ENCODE results near the gene PRR15L. TPM values are rescaled to one million over a fixed set of nuclear protein-coding genes. Genes with fewer than 3 reads are reported as not detected.

PRR15L gene
- total and polyA plus RNA-seq, 2 of the 4 experiments (the other 2 are of a cell fraction), result not detected

DNA sequence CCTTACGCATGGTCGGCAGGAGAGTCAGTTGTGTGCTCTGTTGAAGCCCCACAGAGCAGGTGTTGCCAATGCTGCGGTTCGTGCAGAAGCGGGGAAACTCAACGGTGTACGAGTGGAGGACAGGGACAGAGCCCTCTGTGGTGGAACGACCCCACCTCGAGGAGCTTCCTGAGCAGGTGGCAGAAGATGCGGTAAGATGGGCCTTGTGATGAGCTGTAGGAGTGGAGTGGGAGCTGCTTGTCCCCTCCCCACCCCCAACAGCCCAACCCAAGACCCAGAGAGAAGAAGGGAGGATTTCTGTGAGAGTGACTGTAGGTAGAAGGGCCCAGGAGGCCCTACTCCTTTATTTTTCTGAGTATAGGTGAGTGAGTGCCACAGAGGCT, 18.1 kb upstream of the PRR15L start:
- dilution Hi-C loops (cut with HindIII; ENCODE audit: low sequenced_read_pairs, unreplicated experiment), result no loop called here
- BruUV-seq (replicated peaks), result no TSS peak
- Histone ChIP-seq H2BK20ac (ENCODE audit: low read depth, low read length) (no peak overlapping the region), H3K27ac (ENCODE audit: insufficient read depth, low read length) (no peak overlapping the region), H3K23ac (ENCODE audit: low read depth, low read length) (no peak overlapping the region), H4K91ac (ENCODE audit: insufficient read depth, low read depth, low read length) (no peak overlapping the region), H3K4ac (ENCODE audit: low read depth, low read length) (no peak overlapping the region), H2BK15ac (ENCODE audit: low read depth, low read length) (no peak overlapping the region), H3K4me2 (ENCODE audit: low read depth, low read length) (no peak overlapping the region), H3K27me3 (ENCODE audit: control insufficient read depth, insufficient read depth, low read length) (no peaks in the 10 kb centered on the region), H4K20me1 (ENCODE audit: insufficient read depth, low read length) (no peaks in the 10 kb centered on the region; the same call in 1 of the 2 replicates), H4K8ac (ENCODE audit: low read depth in 2 of 2, low read length in 2 of 2) (no peak overlapping the region), H3K79me1 (ENCODE audit: low read depth in 1 of 2, low read length in 2 of 2) (peaks cover 18 to 30% of the 10 kb centered on the region in 2 experiments), H3K14ac (replicated peaks; ENCODE audit: low read depth, low read length) (no peak overlapping the region), H4K5ac (ENCODE audit: low read depth, low read length) (no peak overlapping the region), H2AK5ac (ENCODE audit: low read depth, low read length) (no peak overlapping the region), H2AFZ (replicated peaks; ENCODE audit: low read length, poor library complexity) (no peak overlapping the region), H3K56ac (ENCODE audit: extremely low read depth, insufficient read depth, low read length) (no peak overlapping the region), H3K4me3 (ENCODE audit: insufficient read depth, low read depth, low read length) (no peak overlapping the region), H3K18ac (ENCODE audit: low read depth, low read length) (no peak overlapping the region), H2BK5ac (ENCODE audit: low read depth, low read length, poor library complexity, severe bottlenecking) (no peak overlapping the region), H2AK9ac (replicated peaks; ENCODE audit: low read depth, low read length, poor library complexity) (no peak overlapping the region), H2BK120ac (ENCODE audit: low read depth, low read length) (no peak overlapping the region), H3K9me3 (ENCODE audit: control insufficient read depth, insufficient read depth, low read length) (no peaks in the 10 kb centered on the region), H3K4me1 (ENCODE audit: control insufficient read depth, insufficient read depth, low read length) (peaks cover 4% of the 10 kb centered on the region), H3K9ac (ENCODE audit: low read depth, low read length) (no peak overlapping the region), H3K36me3 (ENCODE audit: control insufficient read depth, insufficient read depth, low read length) (peaks cover 45% of the 10 kb centered on the region), H3K9me1 (ENCODE audit: insufficient read depth, low read length) (no peaks in the 10 kb centered on the region)
- intact Hi-C loops (cut with micrococcal nuclease), result no loop called here
- in situ Hi-C loops (cut with MboI; ENCODE audit: low sequenced_read_pairs), result no loop called here
- CTCF ChIA-PET, result interaction anchor here (0.6 kb wide), 1 partner anchor 21 kb away, joined by 3 read pairs; no protein-coding TSS in a partner anchor
- TF ChIP-seq NFE2L2 (IDR thresholded peaks at IDR 0.05; ENCODE audit: low read depth, low read length) (no peak), CHD1 (IDR thresholded peaks at IDR 0.05; ENCODE audit: low read depth, low read length) (no peak), RCOR1 (IDR thresholded peaks at IDR 0.05; ENCODE audit: insufficient replicate concordance, low read length) (no peak), FOS (IDR thresholded peaks at IDR 0.05; ENCODE audit: low read depth, low read length) (no peak), SMC3 (IDR thresholded peaks at IDR 0.05; ENCODE audit: low read depth, low read length) (no peak), RFX5 (IDR thresholded peaks at IDR 0.05; ENCODE audit: low read depth, low read length) (no peak), POLR2A (IDR thresholded peaks at IDR 0.05; ENCODE audit: low read depth, low read length) (no peak), CEBPB (IDR thresholded peaks at IDR 0.05; ENCODE audit: low read depth, low read length) (no peak)
- TF ChIP-seq, protein P1, sequence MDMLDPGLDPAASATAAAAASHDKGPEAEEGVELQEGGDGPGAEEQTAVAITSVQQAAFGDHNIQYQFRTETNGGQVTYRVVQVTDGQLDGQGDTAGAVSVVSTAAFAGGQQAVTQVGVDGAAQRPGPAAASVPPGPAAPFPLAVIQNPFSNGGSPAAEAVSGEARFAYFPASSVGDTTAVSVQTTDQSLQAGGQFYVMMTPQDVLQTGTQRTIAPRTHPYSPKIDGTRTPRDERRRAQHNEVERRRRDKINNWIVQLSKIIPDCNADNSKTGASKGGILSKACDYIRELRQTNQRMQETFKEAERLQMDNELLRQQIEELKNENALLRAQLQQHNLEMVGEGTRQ (IDR thresholded peaks at IDR 0.05; ENCODE audit: low read depth, low read length), result no peak
- TF ChIP-seq, protein P2, sequence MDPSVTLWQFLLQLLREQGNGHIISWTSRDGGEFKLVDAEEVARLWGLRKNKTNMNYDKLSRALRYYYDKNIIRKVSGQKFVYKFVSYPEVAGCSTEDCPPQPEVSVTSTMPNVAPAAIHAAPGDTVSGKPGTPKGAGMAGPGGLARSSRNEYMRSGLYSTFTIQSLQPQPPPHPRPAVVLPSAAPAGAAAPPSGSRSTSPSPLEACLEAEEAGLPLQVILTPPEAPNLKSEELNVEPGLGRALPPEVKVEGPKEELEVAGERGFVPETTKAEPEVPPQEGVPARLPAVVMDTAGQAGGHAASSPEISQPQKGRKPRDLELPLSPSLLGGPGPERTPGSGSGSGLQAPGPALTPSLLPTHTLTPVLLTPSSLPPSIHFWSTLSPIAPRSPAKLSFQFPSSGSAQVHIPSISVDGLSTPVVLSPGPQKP (IDR thresholded peaks at IDR 0.05; ENCODE audit: borderline replicate concordance, low read depth, low read length), result no peak
- DNase-seq, result no peak
- no peak for ATAC-seq (ENCODE audit: low read depth)
- 96% methylated on average over 5 of the region's 10 CpGs; no CpG with 5 or more reads in 1 of the 2 experiments for WGBS, 2 experiments (ENCODE audit: extremely low coverage in 2 of 2, insufficient read length in 1 of 2)
- POLR2A ChIA-PET (ENCODE audit: unreplicated experiment), result interaction anchor here (0.6 kb wide), 1 partner anchor 46 kb away, joined by 4 read pairs; no protein-coding TSS in a partner anchor
